Muscle layer of duodenum (tissue), 2 donors: ENCODE measurements around the gene MRPS31.
"Not testable (repeated sequence)": the region's sequence is repeated elsewhere in the genome, so short reads cannot be mapped to it uniquely, and the experiment has no call there.

Experiments used
- H3K27ac ChIP-seq: one replicate; pipeline ENCODE4 v1.7.0; 2013; ENCODE audit warnings: mild to moderate bottlenecking, low read length
- H3K27me3 ChIP-seq: one replicate; pipeline ENCODE4 v1.7.0; 2013; ENCODE audit warnings: low read depth, mild to moderate bottlenecking, control low read depth, low read length
- H3K36me3 ChIP-seq, 2 donors: one replicate each; pipeline ENCODE4 v1.7.0; 2013; ENCODE audit warnings: low read length in 2 of 2, control low read depth in 1 of 2, mild to moderate bottlenecking in 1 of 2; ENCODE audit not compliant: insufficient read depth in 2 of 2, control insufficient read depth in 1 of 2
- H3K4me1 ChIP-seq, 2 donors: one replicate each; pipeline ENCODE4 v1.7.0; 2013; ENCODE audit warnings: low read length in 2 of 2, mild to moderate bottlenecking in 2 of 2, control low read depth in 1 of 2, moderate library complexity in 1 of 2; ENCODE audit not compliant: insufficient read depth in 2 of 2, control insufficient read depth in 1 of 2
- H3K4me3 ChIP-seq, 2 donors: one replicate each; pipeline ENCODE4 v1.7.0; 2013; ENCODE audit warnings: low read length in 2 of 2, low read depth in 1 of 2, mild to moderate bottlenecking in 1 of 2
- H3K9me3 ChIP-seq, 2 donors: one replicate each; pipeline ENCODE4 v1.7.0; 2013; ENCODE audit warnings: low read length in 2 of 2, control low read depth in 1 of 2, mild to moderate bottlenecking in 1 of 2; ENCODE audit not compliant: control insufficient read depth in 1 of 2
- donor health status: healthy.

MRPS31 gene

DNA sequence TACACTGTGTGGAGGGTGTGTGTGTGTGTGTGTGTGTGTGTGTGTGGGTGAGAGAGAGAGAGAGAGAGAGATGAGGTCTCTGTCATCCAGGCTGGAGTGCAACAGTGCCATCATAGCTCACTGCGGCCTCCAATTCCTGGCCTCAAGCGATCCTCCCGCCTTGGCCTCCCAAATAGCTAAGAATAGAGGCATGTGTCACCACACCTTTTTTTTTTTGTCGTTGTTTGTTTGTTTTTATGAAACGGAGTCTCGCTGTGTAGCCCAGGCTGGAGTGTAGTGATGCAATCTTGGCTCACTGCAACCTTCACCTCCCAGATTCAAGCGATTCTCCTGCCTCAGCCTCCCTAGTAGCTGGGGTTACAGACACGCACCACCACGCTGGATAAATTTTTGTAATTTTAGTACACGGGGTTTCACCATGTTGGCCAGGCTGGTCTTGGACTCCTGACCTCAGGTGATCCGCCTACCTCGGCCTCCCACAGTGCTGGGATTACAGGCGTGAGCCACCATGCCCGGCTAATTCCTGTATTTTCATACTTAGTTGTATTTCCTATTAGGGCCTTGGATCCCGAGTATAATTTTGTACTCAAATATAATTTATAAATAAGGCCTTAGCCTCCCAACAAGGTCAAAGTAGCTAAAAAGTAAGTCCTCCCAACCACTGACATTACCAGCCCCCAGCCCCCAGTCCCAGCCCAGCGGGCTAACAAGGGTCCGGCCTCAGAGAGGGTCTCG, 17.7 kb upstream of the MRPS31 start:
- not testable (repeated sequence) for H3K36me3 ChIP-seq, H3K4me1 ChIP-seq, H3K27me3 ChIP-seq, H3K9me3 ChIP-seq
- Histone ChIP-seq H3K4me3 (peak overlapping the region; percentile 63 to 76), H3K27ac (peak overlapping the region; percentile 67)

DNA sequence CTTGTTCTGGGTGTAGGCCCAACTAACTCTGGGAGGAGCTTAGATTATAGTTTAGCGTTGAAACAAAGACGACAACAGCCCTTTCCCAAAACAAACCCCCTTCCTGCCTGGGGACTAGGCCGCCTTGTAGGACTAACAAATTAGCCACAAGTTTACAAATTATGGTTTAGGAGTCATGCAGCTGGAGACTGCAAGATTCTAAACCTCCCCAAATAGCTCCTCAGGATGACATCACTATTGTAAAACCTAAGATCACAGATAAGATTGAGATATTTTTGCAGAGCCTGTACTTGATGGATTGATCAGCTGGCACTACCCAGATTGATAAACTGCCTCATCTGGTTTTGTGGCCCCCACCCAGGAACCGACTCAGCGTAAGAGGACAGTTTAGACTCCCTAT, 16.1 kb upstream of the MRPS31 start:
- Histone ChIP-seq H3K27me3 (no peaks in the 10 kb centered on the region), H3K27ac (no peak overlapping the region), H3K9me3 (no peaks in the 10 kb centered on the region), H3K4me1 (no peaks in the 10 kb centered on the region), H3K4me3 (no peak overlapping the region), H3K36me3 (no peaks in the 10 kb centered on the region)

- no peak overlapping the region for H3K4me3 ChIP-seq
- H3K27me3 ChIP-seq, result no peaks in the 10 kb centered on the region
- H3K36me3 ChIP-seq, result no peaks in the 10 kb centered on the region
- no peaks in the 10 kb centered on the region for H3K4me1 ChIP-seq
- H3K9me3 ChIP-seq, result no peaks in the 10 kb centered on the region
- no peak overlapping the region for H3K27ac ChIP-seq
Observed at GRCh38 chr13:40786568-40786996, 15.6 kb upstream of the MRPS31 start.

- Histone ChIP-seq H3K4me3 (no peak overlapping the region), H3K9me3 (no peaks in the 10 kb centered on the region), H3K36me3 (no peaks in the 10 kb centered on the region), H3K4me1 (no peaks in the 10 kb centered on the region), H3K27ac (no peak overlapping the region), H3K27me3 (no peaks in the 10 kb centered on the region)
Observed at GRCh38 chr13:40784540-40784939, 13.6 kb upstream of the MRPS31 start.

DNA sequence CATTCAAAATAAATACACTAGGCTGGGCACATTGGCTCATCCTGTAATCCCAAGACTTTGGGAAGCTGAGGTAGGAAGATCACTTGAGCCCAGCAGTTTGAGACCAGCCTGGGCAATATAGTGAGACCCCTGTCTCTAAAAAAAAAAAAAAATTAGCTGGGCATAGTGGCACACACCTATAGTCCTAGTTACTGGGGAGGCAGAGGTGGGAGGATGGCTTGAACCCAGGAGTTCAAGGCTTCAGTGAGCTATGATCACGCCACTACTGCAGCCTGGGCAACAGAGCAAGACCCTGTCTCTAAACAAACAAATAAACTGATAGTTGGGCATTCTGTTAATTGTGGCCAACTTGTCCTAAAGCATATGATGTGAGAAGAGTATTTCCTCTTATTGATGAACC, 12.0 kb upstream of the MRPS31 start:
- not testable (repeated sequence) for H3K36me3 ChIP-seq, H3K27me3 ChIP-seq, H3K4me1 ChIP-seq, H3K4me3 ChIP-seq, H3K9me3 ChIP-seq, H3K27ac ChIP-seq

GRCh38 chr13:40781717-40782116, 10.7 kb upstream of the MRPS31 start:
- Histone ChIP-seq H3K27me3 (no peaks in the 10 kb centered on the region), H3K36me3 (no peaks in the 10 kb centered on the region), H3K4me3 (no peak overlapping the region), H3K4me1 (peaks cover 0 to 8% of the 10 kb centered on the region in 2 donors), H3K9me3 (no peaks in the 10 kb centered on the region), H3K27ac (no peak overlapping the region)

DNA sequence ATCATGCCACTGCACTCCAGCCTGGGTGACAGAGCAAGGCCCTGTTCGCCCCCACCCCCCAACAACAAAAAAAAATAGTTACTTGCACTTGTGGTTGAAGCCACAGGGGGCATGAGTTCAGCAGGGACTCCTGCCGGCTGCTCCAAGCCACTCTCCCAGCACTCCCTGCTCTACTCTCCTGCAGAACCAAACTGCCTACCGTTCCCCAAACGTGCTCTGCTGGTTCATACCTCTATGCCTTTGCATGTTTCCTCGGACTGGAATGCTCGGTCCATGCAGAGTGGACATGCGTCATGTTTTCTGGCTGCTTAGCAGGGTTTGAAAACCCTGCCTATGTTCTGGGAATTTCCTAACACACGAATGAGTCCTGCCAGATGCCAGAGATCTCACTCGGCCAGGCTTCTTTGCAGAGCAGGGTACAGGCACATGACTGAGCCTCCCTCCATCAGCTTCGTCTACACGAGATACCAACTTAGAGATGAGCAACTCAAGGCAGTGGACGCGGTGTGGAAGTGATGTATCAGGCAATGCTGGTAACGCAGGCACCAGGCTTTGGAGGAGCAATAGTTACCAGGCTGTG, 9.9 kb upstream of the MRPS31 start:
- peaks cover 0 to 8% of the 10 kb centered on the region in 2 donors for H3K4me1 ChIP-seq
- no peaks in the 10 kb centered on the region for H3K9me3 ChIP-seq
- H3K36me3 ChIP-seq, result no peaks in the 10 kb centered on the region
- no peaks in the 10 kb centered on the region for H3K27me3 ChIP-seq
- no peak overlapping the region for H3K4me3 ChIP-seq
- no peak overlapping the region for H3K27ac ChIP-seq

GRCh38 chr13:40779796-40780285, 8.9 kb upstream of the MRPS31 start:
- H3K36me3 ChIP-seq, result no peaks in the 10 kb centered on the region
- H3K9me3 ChIP-seq, result no peaks in the 10 kb centered on the region
- no peaks in the 10 kb centered on the region for H3K27me3 ChIP-seq
- H3K4me1 ChIP-seq, result peaks cover 0 to 8% of the 10 kb centered on the region in 2 donors
- no peak overlapping the region for H3K27ac ChIP-seq
- H3K4me3 ChIP-seq, result no peak overlapping the region

DNA sequence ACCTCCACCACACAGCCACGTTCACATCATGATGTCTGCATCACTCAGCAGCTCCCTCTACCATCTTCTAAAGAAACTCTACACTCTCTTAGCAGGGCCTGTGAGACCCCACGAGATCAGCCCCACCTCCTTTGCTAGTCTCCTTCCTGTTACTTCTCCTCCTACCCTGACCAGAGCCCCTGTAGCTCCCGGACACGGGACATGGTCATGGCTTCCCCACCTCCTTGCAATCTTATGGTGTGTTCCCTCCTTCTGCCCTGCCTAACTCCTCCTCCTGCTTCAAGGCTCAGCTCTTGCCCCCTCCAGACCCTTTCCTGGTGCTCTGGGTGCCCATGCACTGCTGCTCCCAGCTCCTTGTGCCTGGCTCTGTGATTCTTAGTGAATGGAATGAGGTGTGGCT, 8.1 kb upstream of the MRPS31 start:
- H3K36me3 ChIP-seq, result no peaks in the 10 kb centered on the region
- H3K9me3 ChIP-seq, result no peaks in the 10 kb centered on the region
- peaks cover 0 to 8% of the 10 kb centered on the region in 2 donors for H3K4me1 ChIP-seq
- no peak overlapping the region for H3K27ac ChIP-seq
- no peaks in the 10 kb centered on the region for H3K27me3 ChIP-seq
- H3K4me3 ChIP-seq, result no peak overlapping the region

- Histone ChIP-seq H3K4me3 (no peak overlapping the region), H3K4me1 (peaks cover 0 to 8% of the 10 kb centered on the region in 2 donors), H3K27ac (no peak overlapping the region), H3K36me3 (no peaks in the 10 kb centered on the region), H3K9me3 (no peaks in the 10 kb centered on the region), H3K27me3 (no peaks in the 10 kb centered on the region)
Observed at GRCh38 chr13:40777809-40778175, 6.8 kb upstream of the MRPS31 start.

DNA sequence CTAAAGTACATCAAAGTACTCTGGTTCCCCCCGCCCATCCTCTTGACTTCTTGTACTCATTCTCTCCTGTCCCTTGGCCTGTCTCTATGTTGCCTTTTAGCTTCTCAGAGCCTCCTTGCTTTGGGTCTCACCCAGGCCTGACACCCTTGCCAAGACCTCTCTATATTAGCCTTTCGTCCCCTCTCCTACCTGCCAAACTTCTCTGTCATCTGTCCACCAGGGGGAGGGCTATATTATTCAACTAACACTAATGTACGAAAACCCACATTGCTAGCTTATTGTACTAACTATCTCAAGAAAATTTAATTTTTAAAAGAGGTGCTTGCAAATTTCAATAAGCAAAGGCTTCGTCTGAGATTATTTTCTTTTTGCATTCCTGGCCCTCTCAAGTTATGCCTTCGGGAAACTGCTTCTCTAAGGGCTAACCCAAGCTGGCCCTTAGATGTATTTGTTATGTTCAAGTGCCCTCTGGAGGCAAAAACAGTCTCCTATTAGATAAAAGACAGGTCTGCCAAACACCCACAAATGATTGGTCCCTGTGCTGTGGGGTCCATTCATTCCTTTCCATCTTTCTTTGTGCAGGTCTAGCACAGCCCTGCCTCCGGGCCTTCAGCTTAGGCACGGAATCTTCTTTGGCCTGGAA, 6.3 kb upstream of the MRPS31 start:
- H3K4me3 ChIP-seq, result peak overlapping the region in 1 of 2 donors; percentile 28
- H3K9me3 ChIP-seq, result no peaks in the 10 kb centered on the region
- H3K27me3 ChIP-seq, result no peaks in the 10 kb centered on the region
- H3K27ac ChIP-seq, result no peak overlapping the region
- peaks cover 0 to 8% of the 10 kb centered on the region in 2 donors for H3K4me1 ChIP-seq
- no peaks in the 10 kb centered on the region for H3K36me3 ChIP-seq
